ENCODE results near the gene HSPBAP1. TPM values are rescaled to one million over a fixed set of nuclear protein-coding genes. Genes with fewer than 3 reads are reported as not detected.

HSPBAP1 gene
- total and polyA plus RNA-seq, 2 of the 13 experiments (the other 11 are each of a cell fraction or from before 2014, with no cell fraction given), result 4.2 to 5.1 TPM

- TF ChIP-seq AGO2 (optimal IDR thresholded peaks at IDR 0.05; ENCODE audit: low read depth, low read length) (peak; percentile 39), ZNF598 (CRISPR knock-in tag; IDR thresholded peaks at IDR 0.05; ENCODE audit: borderline replicate concordance) (peak; percentile 66; the same call in 1 of the 2 replicates), GABPB1 (CRISPR knock-in tag; IDR thresholded peaks at IDR 0.05) (peak; percentile 64), XRCC5 (optimal IDR thresholded peaks at IDR 0.05; ENCODE audit: low read length) (no peak), POLR2A (IDR thresholded peaks at IDR 0.05; ENCODE audit: insufficient read depth in 1 of 2, low read depth in 2 of 2, low read length in 2 of 2) (peak; percentile 78 to 88), SP4 (CRISPR knock-in tag; IDR thresholded peaks at IDR 0.05) (0 out of 2 replicates have a peak, but pooled peaks have one; percentile 66), TEF (CRISPR knock-in tag; IDR thresholded peaks at IDR 0.05) (no peak), TFAP4 (IDR thresholded peaks at IDR 0.05; ENCODE audit: borderline replicate concordance, low read depth) (no peak), TRIM22 (IDR thresholded peaks at IDR 0.05) (no peak), ARNTL (CRISPR knock-in tag; IDR thresholded peaks at IDR 0.05) (peak; percentile 46; the same call in 1 of the 2 replicates), BORCS8-MEF2B (CRISPR knock-in tag; IDR thresholded peaks at IDR 0.05) (peak; percentile 67), FOXC1 (CRISPR knock-in tag; IDR thresholded peaks at IDR 0.05; ENCODE audit: borderline replicate concordance) (peak; percentile 16; the same call in 1 of the 2 replicates), ZNF646 (CRISPR knock-in tag; IDR thresholded peaks at IDR 0.05) (peak; percentile 37; the same call in 1 of the 2 replicates), TSC22D2 (CRISPR knock-in tag; IDR thresholded peaks at IDR 0.05; ENCODE audit: borderline replicate concordance) (no peak), IRF2 (CRISPR knock-in tag; IDR thresholded peaks at IDR 0.05) (no peak), ZNF580 (CRISPR knock-in tag; IDR thresholded peaks at IDR 0.05; ENCODE audit: borderline replicate concordance, low read depth) (no peak; the same call in 1 of the 2 replicates)
- TF ChIP-seq, protein P1, sequence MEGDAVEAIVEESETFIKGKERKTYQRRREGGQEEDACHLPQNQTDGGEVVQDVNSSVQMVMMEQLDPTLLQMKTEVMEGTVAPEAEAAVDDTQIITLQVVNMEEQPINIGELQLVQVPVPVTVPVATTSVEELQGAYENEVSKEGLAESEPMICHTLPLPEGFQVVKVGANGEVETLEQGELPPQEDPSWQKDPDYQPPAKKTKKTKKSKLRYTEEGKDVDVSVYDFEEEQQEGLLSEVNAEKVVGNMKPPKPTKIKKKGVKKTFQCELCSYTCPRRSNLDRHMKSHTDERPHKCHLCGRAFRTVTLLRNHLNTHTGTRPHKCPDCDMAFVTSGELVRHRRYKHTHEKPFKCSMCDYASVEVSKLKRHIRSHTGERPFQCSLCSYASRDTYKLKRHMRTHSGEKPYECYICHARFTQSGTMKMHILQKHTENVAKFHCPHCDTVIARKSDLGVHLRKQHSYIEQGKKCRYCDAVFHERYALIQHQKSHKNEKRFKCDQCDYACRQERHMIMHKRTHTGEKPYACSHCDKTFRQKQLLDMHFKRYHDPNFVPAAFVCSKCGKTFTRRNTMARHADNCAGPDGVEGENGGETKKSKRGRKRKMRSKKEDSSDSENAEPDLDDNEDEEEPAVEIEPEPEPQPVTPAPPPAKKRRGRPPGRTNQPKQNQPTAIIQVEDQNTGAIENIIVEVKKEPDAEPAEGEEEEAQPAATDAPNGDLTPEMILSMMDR (CRISPR knock-in tag; IDR thresholded peaks at IDR 0.05), result 0 out of 2 replicates have a peak, but pooled peaks have one; percentile 15
These were observed 1.4 kb upstream of the HSPBAP1 start, which contains the start of gene SLC49A4 (continued) for GRCh38 chr3:122794779-122795673.

Data from HepG2 (cell line).